PC-9 (cell line): ENCODE data around the gene IL16. TPM values are rescaled to one million over a fixed set of nuclear protein-coding genes. Genes with fewer than 3 reads are reported as not detected.

ENCODE experiments used
- BruUV-seq: library from RNA; stranded (reverse); fragments of 400-500 nt; replicated peaks from 2 replicates; lab custom pipeline; 2021; lab: Mats Ljungman, UMichigan
- CTCF ChIA-PET: fragments of 300-600 bp; sonication (Branson Sonifier 250); formaldehyde crosslinking; loops from one replicate; lab custom pipeline; 2022; ENCODE audit warnings: antibody characterized with exemption; lab: Charles Lee
- POLR2A ChIA-PET: fragments of 300-600 bp; sonication (Branson Sonifier 250); formaldehyde crosslinking; loops from one replicate; lab custom pipeline; 2022; ENCODE audit warnings: antibody characterized with exemption; ENCODE audit not compliant: unreplicated experiment; lab: Charles Lee
- DNase-seq, 2 experiments: peaks; one replicate each; pipeline versions ENCODE4 v3.0.0 to v3.0.0-alpha.2; 2015 to 2022; ENCODE audit warnings: mixed read lengths in 1 of 2
- H2AFZ ChIP-seq: fragments of 200-600 bp; sonication (generic); 2 replicates; pipeline ENCODE4 v1.8.1; 2017; ENCODE audit warnings: antibody characterized with exemption
- H3F3A ChIP-seq: fragments of 200-600 bp; sonication (generic); 2 replicates; pipeline ENCODE4 v1.8.1; 2017; ENCODE audit warnings: antibody characterized with exemption, mild to moderate bottlenecking, low read depth; ENCODE audit not compliant: insufficient read depth
- H3K27ac ChIP-seq: fragments of 200-600 bp; sonication (generic); 2 replicates; pipeline ENCODE4 v1.6.1; 2016; ENCODE audit warnings: mixed run types
- H3K27me3 ChIP-seq: fragments of 200-600 bp; sonication (generic); 2 replicates; pipeline ENCODE4 v1.6.1; 2016; ENCODE audit warnings: low read depth, mixed run types; ENCODE audit not compliant: insufficient read depth
- H3K36me3 ChIP-seq: fragments of 200-600 bp; sonication (generic); 2 replicates; pipeline ENCODE4 v1.6.1; 2016; ENCODE audit warnings: low read depth, mixed run types
- H3K4me1 ChIP-seq: fragments of 200-600 bp; sonication (generic); replicated peaks from 2 replicates; pipeline ENCODE4 v1.6.1; 2016; ENCODE audit warnings: mixed run types; ENCODE audit not compliant: insufficient read depth
- H3K4me2 ChIP-seq: fragments of 200-600 bp; sonication (generic); 2 replicates; pipeline ENCODE4 v1.6.1; 2017; ENCODE audit warnings: mixed run types
- H3K4me3 ChIP-seq: fragments of 200-600 bp; sonication (generic); 2 replicates; pipeline ENCODE4 v1.6.1; 2016; ENCODE audit warnings: mixed run types
- H3K79me2 ChIP-seq: fragments of 200-600 bp; sonication (generic); 2 replicates; pipeline ENCODE4 v1.6.1; 2017; ENCODE audit warnings: low read depth, mixed run types
- H3K9me2 ChIP-seq: fragments of 200-600 bp; sonication (generic); 2 replicates; pipeline ENCODE4 v1.8.1; 2017; ENCODE audit warnings: mild to moderate bottlenecking; ENCODE audit not compliant: insufficient read depth
- H3K9me3 ChIP-seq: fragments of 200-600 bp; sonication (generic); 2 replicates; pipeline ENCODE4 v1.8.1; 2016; ENCODE audit warnings: low read depth; ENCODE audit not compliant: insufficient read depth
- H4K20me1 ChIP-seq: fragments of 200-600 bp; sonication (generic); 2 replicates; pipeline ENCODE4 v1.8.1; 2017; ENCODE audit not compliant: insufficient read depth
- CTCF ChIP-seq: fragments of 200-600 bp; sonication (generic); conservative IDR thresholded peaks from 2 replicates; pipeline ENCODE4 v1.6.1; 2017; ENCODE audit warnings: mixed run types, antibody characterized with exemption, mild to moderate bottlenecking, moderate library complexity
- EZH2 ChIP-seq: fragments of 200-600 bp; sonication (generic); IDR thresholded peaks from 2 replicates; pipeline ENCODE4 v1.8.0; 2017; ENCODE audit warnings: antibody characterized with exemption, low read depth
- intact Hi-C: fragments of 100-400 bp; cut with micrococcal nuclease; formaldehyde crosslinking; loops from one replicate; pipeline ENCODE4 v1.10.0; 2022; ENCODE audit not compliant: unreplicated experiment
- total RNA-seq: library from RNA; stranded (reverse); gene quantifications from 2 replicates; pipeline ENCODE4 v1.2.3, GENCODE V29; 2021

The IL16 gene
- total RNA-seq, 1 experiment from 2014 or later, result 0.50 TPM

GRCh38 chr15:81221449-81221848 is 24.8 kb downstream of the IL16 start:
- Histone ChIP-seq H3K79me2 (no peaks in the 10 kb centered on the region), H3K4me1 (no peaks in the 10 kb centered on the region), H3K4me2 (no peak overlapping the region), H3K9me3 (no peaks in the 10 kb centered on the region), H3K27me3 (peaks cover 52% of the 10 kb centered on the region), H3F3A (no peaks in the 10 kb centered on the region), H3K36me3 (no peaks in the 10 kb centered on the region), H4K20me1 (peaks cover 2% of the 10 kb centered on the region; the same call in 1 of the 2 replicates), H3K27ac (no peak overlapping the region), H2AFZ (no peak overlapping the region), H3K4me3 (no peak overlapping the region), H3K9me2 (no peaks in the 10 kb centered on the region)
- CTCF ChIA-PET, result no interaction called here
- DNase-seq, result no peak
- intact Hi-C loops, result no loop called here
- BruUV-seq, result no TSS peak
- POLR2A ChIA-PET, result no interaction called here
- no peak for TF ChIP-seq EZH2
- TF ChIP-seq CTCF, result no peak

GRCh38 chr15:81222007-81222406 is 25.3 kb downstream of the IL16 start:
- Histone ChIP-seq H3F3A (no peaks in the 10 kb centered on the region), H3K27me3 (peaks cover 56% of the 10 kb centered on the region), H3K4me3 (no peak overlapping the region), H3K4me1 (no peaks in the 10 kb centered on the region), H4K20me1 (peaks cover 2% of the 10 kb centered on the region; the same call in 1 of the 2 replicates), H3K9me3 (no peaks in the 10 kb centered on the region), H2AFZ (no peak overlapping the region), H3K79me2 (no peaks in the 10 kb centered on the region), H3K27ac (no peak overlapping the region), H3K4me2 (no peak overlapping the region), H3K9me2 (no peaks in the 10 kb centered on the region), H3K36me3 (no peaks in the 10 kb centered on the region)
- BruUV-seq, result no TSS peak
- DNase-seq, result no peak
- ChIA-PET POLR2A (no interaction called here), CTCF (no interaction called here)
- TF ChIP-seq EZH2, result no peak
- TF ChIP-seq CTCF, result no peak
- intact Hi-C loops, result no loop called here

- no peak overlapping the region for H3K4me3 ChIP-seq
- CTCF ChIA-PET, result no interaction called here
- intact Hi-C loops, result no loop called here
- H4K20me1 ChIP-seq, result no peaks in the 10 kb centered on the region
- no peak overlapping the region for H3K4me2 ChIP-seq
- no peaks in the 10 kb centered on the region for H3K79me2 ChIP-seq
- TF ChIP-seq CTCF (no peak), EZH2 (no peak)
- no peaks in the 10 kb centered on the region for H3K9me2 ChIP-seq
- no peaks in the 10 kb centered on the region for H3K9me3 ChIP-seq
- POLR2A ChIA-PET, result no interaction called here
- no peak overlapping the region for H2AFZ ChIP-seq
- H3K27ac ChIP-seq, result no peak overlapping the region
- H3K4me1 ChIP-seq, result no peaks in the 10 kb centered on the region
- no peaks in the 10 kb centered on the region for H3F3A ChIP-seq
- H3K27me3 ChIP-seq, result peaks cover 48% of the 10 kb centered on the region
- no TSS peak for BruUV-seq
- no peak for DNase-seq
- H3K36me3 ChIP-seq, result no peaks in the 10 kb centered on the region
These were observed 26.8 kb downstream of the IL16 start for GRCh38 chr15:81223346-81223971.
